ENCODE data around the gene PANK4.
A peak's percentile ranks its signal among the peaks of the same experiment; 100 is the strongest.

Gene PANK4

GRCh38 chr1:2548068-2548589 lies 21.7 kb upstream of the PANK4 start:
- H3K27ac ChIP-seq: peak overlapping the region; percentile 92
- TF ChIP-seq CTCF (conservative IDR thresholded peaks at IDR 0.05) (peak; percentile 99), ZFX (IDR thresholded peaks at IDR 0.05) (no peak)

DNA sequence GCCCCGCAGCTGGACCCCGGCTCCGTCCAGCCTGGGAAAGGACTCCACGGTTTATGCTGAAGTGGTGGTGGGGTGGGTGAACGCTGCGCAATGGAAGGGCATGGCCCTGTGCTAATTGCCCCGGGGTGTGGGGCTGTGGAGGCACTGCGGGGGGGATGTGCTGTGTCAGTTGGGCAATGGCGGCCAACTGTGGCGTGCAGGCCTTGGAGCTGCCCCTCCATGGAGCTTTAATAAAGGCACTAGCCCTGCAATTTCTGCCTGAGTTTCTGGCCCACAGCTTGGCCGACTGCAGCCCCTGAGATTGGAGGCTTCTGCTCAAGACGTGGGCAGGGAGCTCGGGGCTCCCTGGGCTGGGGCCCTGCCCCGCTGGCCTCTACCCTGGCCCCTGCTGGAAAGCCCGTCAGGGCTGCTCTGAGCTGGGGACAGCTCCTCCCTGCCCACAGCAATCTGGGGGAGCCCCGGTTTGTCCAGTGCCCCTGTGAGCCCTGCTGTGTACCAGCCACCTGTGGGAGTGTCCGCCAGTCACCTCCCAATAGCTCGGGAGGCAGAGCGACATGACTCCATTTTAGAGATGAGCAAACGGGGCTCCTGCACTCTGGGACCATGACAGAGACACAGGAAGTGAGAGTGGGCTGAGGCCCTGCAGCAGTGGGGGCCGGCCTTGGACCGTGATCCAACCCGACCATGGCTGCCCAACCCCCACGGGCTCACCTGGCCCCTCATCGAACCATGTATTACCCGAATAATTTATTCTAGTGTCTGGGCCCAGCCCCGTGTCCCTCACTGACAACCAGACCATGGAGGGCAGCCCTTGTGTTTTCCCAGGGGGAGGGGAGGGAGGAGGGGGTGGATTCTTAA lies 21.0 kb upstream of the PANK4 start:
- no peak for TF ChIP-seq ZFX (IDR thresholded peaks at IDR 0.05)
- TF ChIP-seq CTCF (conservative IDR thresholded peaks at IDR 0.05): 0 out of 2 replicates have a peak, but pooled peaks have one; percentile 55
- peak overlapping the region; percentile 92 for H3K27ac ChIP-seq

- peak overlapping the region; percentile 92 for H3K27ac ChIP-seq
- TF ChIP-seq ZFX (IDR thresholded peaks at IDR 0.05) (peak; percentile 53), CTCF (conservative IDR thresholded peaks at IDR 0.05) (no peak)
These were observed 20.3 kb upstream of the PANK4 start for GRCh38 chr1:2546515-2547209.

DNA sequence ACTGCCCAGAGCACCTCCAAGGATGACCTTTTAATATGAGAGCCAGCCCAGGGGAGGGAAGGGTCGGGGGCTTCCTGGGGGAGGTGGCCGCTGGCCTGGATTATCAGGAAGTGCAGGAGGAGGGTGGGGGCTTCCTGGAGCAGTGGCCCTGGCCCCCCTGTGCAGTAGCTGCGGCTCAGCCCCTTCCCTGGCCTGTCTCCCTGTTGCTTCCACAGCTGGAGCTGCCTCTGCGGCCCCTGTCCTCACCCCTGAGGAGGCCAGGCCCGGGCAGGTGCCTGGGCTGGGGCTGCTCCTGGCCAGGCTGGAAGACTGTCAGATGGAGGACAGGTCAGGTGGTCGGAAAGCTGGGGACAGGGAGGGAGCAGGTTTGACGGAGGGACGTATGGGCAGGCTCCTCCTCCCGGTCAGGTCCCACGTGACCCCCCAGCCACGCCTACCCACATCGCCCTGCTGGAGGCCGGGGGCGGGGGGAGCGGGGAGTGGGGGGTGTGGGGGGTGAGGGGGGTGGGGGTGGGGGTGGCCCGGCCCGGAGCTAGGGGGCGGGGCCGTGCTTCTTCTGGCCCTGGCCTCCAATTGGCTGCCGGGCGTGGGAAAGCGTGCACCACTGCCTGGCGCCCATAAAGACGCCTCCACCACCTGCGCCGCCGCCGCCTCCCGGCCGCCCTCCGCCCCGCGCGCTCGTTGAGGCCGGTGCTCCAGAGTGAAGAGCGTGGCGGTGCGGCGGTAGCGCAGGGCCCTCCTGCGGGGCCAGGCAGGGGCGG lies 19.5 kb upstream of the PANK4 start:
- peak overlapping the region; percentile 92 for H3K27ac ChIP-seq
- no peak for TF ChIP-seq CTCF (conservative IDR thresholded peaks at IDR 0.05)

DNA sequence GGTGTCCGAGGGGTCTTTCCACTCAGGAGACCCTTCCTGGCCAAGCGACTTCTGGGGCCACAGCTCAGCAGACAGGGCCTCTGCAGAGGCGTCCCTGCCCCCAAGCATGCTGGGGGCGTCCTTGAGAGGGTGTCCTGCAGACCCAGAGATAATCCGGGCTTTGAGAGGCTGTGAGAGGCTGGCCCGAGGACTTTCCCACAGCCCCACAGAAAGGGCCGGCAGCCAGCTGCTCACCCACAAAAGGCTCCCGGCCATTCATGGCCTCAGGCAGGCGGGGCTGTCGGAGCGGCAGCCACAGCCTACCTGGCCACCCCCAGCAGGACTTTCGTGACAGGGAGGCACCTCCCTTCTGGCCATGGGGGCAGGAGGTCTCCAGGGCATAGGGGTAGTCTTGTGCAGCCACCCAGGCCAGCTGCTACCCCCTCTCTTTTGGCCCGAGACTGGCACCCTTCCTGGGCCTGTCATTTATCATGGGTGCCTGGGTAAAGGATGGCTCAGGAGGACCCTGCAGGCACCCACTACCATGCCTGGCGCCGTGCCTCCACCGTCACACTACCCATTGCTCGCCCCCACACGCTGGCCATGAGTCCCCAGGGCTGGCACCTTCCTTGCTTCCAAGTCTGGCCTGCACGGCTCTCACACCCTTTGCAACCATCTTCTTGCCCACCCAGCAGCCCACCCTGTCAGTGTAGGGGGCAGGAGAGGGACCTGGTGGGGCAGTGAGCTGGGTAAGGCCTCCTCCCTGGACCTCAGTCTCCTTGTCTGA lies 18.7 kb upstream of the PANK4 start:
- H3K27ac ChIP-seq: peak overlapping the region; percentile 92
- TF ChIP-seq ZFX (IDR thresholded peaks at IDR 0.05): no peak
- no peak for TF ChIP-seq CTCF (conservative IDR thresholded peaks at IDR 0.05)

- H3K27ac ChIP-seq: no peak overlapping the region
- TF ChIP-seq ZFX (IDR thresholded peaks at IDR 0.05): no peak
- TF ChIP-seq CTCF (conservative IDR thresholded peaks at IDR 0.05): no peak
These were observed 17.9 kb upstream of the PANK4 start for GRCh38 chr1:2544093-2544874.

All from C4-2B (cell line).